HEK293 (cell line): ENCODE data around the gene MYBPH.

Experiments
- ZBTB1 ChIP-seq: fragments of 450-650 bp; formaldehyde crosslinking; IDR thresholded peaks from 2 replicates; pipeline ENCODE4 v1.5.1; 2016; ENCODE audit warnings: missing biosample characterization, missing genetic modification characterization
- ZNF138 ChIP-seq: fragments of 450-650 bp; formaldehyde crosslinking; IDR thresholded peaks from 2 replicates; pipeline ENCODE4 v1.5.1; 2016; ENCODE audit warnings: missing biosample characterization, missing genetic modification characterization, borderline replicate concordance
- ZNF350 ChIP-seq: fragments of 450-650 bp; formaldehyde crosslinking; IDR thresholded peaks from 2 replicates; pipeline ENCODE4 v1.5.0; 2017; ENCODE audit warnings: missing biosample characterization, mild to moderate bottlenecking, missing genetic modification characterization
- TF ChIP-seq, protein P1 (sequence below): fragments of 450-650 bp; formaldehyde crosslinking; IDR thresholded peaks from 2 replicates; pipeline ENCODE4 v1.5.1; 2016; ENCODE audit warnings: missing biosample characterization, missing genetic modification characterization
- TF ChIP-seq, protein P2 (sequence below): fragments of 450-650 bp; formaldehyde crosslinking; IDR thresholded peaks from 2 replicates; pipeline ENCODE4 v1.5.1; 2016; ENCODE audit warnings: missing biosample characterization, missing genetic modification characterization
- TF ChIP-seq, protein P3 (sequence below): fragments of 450-650 bp; formaldehyde crosslinking; IDR thresholded peaks from 2 replicates; pipeline ENCODE4 v1.5.1; 2016; ENCODE audit warnings: missing biosample characterization, missing genetic modification characterization
- TF ChIP-seq, protein P4 (sequence below): fragments of 450-650 bp; formaldehyde crosslinking; IDR thresholded peaks from 2 replicates; pipeline ENCODE4 v1.5.1; 2016; ENCODE audit warnings: missing biosample characterization, missing genetic modification characterization
- TF ChIP-seq, protein P5 (sequence below): fragments of 450-650 bp; formaldehyde crosslinking; IDR thresholded peaks from 2 replicates; pipeline ENCODE4 v1.5.1; 2016; ENCODE audit warnings: missing biosample characterization, missing genetic modification characterization, low read depth
- TF ChIP-seq, protein P6 (sequence below): fragments of 450-650 bp; formaldehyde crosslinking; IDR thresholded peaks from 2 replicates; pipeline ENCODE4 v1.5.1; 2016; ENCODE audit warnings: missing biosample characterization, missing genetic modification characterization

DNA sequence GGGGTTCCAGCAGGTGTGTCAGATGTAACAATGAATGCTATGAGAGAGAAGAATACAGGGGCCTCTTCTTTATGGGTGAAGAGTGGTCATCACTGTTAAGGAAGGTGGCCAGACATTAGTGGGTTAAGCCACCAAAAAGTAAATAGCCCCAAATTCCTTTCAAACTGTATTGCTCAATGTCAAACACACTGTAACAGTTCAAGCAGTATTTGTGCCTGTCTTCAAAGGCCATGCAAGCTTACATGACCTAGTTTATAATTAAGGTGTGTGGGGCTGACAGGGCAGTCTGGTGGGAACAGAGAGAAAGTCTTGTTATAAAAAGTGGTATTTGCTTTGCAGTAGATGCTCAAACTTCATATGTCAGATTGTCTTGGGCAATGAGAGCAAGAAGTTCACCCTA lies 35.4 kb upstream of the MYBPH start:
- TF ChIP-seq, protein P1, sequence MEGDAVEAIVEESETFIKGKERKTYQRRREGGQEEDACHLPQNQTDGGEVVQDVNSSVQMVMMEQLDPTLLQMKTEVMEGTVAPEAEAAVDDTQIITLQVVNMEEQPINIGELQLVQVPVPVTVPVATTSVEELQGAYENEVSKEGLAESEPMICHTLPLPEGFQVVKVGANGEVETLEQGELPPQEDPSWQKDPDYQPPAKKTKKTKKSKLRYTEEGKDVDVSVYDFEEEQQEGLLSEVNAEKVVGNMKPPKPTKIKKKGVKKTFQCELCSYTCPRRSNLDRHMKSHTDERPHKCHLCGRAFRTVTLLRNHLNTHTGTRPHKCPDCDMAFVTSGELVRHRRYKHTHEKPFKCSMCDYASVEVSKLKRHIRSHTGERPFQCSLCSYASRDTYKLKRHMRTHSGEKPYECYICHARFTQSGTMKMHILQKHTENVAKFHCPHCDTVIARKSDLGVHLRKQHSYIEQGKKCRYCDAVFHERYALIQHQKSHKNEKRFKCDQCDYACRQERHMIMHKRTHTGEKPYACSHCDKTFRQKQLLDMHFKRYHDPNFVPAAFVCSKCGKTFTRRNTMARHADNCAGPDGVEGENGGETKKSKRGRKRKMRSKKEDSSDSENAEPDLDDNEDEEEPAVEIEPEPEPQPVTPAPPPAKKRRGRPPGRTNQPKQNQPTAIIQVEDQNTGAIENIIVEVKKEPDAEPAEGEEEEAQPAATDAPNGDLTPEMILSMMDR, result no peak
- no peak for TF ChIP-seq ZNF138 (tag by site-specific recombination)
- TF ChIP-seq, protein P2, sequence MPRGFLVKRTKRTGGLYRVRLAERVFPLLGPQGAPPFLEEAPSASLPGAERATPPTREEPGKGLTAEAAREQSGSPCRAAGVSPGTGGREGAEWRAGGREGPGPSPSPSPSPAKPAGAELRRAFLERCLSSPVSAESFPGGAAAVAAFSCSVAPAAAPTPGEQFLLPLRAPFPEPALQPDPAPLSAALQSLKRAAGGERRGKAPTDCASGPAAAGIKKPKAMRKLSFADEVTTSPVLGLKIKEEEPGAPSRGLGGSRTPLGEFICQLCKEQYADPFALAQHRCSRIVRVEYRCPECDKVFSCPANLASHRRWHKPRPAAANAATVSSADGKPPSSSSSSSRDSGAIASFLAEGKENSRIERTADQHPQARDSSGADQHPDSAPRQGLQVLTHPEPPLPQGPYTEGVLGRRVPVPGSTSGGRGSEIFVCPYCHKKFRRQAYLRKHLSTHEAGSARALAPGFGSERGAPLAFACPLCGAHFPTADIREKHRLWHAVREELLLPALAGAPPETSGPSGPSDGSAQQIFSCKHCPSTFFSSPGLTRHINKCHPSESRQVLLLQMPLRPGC (tag by site-specific recombination), result no peak
- TF ChIP-seq, protein P3, sequence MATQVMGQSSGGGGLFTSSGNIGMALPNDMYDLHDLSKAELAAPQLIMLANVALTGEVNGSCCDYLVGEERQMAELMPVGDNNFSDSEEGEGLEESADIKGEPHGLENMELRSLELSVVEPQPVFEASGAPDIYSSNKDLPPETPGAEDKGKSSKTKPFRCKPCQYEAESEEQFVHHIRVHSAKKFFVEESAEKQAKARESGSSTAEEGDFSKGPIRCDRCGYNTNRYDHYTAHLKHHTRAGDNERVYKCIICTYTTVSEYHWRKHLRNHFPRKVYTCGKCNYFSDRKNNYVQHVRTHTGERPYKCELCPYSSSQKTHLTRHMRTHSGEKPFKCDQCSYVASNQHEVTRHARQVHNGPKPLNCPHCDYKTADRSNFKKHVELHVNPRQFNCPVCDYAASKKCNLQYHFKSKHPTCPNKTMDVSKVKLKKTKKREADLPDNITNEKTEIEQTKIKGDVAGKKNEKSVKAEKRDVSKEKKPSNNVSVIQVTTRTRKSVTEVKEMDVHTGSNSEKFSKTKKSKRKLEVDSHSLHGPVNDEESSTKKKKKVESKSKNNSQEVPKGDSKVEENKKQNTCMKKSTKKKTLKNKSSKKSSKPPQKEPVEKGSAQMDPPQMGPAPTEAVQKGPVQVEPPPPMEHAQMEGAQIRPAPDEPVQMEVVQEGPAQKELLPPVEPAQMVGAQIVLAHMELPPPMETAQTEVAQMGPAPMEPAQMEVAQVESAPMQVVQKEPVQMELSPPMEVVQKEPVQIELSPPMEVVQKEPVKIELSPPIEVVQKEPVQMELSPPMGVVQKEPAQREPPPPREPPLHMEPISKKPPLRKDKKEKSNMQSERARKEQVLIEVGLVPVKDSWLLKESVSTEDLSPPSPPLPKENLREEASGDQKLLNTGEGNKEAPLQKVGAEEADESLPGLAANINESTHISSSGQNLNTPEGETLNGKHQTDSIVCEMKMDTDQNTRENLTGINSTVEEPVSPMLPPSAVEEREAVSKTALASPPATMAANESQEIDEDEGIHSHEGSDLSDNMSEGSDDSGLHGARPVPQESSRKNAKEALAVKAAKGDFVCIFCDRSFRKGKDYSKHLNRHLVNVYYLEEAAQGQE (tag by site-specific recombination), result no peak
- TF ChIP-seq, protein P4, sequence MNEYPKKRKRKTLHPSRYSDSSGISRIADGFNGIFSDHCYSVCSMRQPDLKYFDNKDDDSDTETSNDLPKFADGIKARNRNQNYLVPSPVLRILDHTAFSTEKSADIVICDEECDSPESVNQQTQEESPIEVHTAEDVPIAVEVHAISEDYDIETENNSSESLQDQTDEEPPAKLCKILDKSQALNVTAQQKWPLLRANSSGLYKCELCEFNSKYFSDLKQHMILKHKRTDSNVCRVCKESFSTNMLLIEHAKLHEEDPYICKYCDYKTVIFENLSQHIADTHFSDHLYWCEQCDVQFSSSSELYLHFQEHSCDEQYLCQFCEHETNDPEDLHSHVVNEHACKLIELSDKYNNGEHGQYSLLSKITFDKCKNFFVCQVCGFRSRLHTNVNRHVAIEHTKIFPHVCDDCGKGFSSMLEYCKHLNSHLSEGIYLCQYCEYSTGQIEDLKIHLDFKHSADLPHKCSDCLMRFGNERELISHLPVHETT, result no peak
- no peak for TF ChIP-seq ZBTB1 (tag by site-specific recombination)
- TF ChIP-seq, protein P5, sequence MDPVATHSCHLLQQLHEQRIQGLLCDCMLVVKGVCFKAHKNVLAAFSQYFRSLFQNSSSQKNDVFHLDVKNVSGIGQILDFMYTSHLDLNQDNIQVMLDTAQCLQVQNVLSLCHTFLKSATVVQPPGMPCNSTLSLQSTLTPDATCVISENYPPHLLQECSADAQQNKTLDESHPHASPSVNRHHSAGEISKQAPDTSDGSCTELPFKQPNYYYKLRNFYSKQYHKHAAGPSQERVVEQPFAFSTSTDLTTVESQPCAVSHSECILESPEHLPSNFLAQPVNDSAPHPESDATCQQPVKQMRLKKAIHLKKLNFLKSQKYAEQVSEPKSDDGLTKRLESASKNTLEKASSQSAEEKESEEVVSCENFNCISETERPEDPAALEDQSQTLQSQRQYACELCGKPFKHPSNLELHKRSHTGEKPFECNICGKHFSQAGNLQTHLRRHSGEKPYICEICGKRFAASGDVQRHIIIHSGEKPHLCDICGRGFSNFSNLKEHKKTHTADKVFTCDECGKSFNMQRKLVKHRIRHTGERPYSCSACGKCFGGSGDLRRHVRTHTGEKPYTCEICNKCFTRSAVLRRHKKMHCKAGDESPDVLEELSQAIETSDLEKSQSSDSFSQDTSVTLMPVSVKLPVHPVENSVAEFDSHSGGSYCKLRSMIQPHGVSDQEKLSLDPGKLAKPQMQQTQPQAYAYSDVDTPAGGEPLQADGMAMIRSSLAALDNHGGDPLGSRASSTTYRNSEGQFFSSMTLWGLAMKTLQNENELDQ (tag by site-specific recombination), result no peak
- TF ChIP-seq, protein P6, sequence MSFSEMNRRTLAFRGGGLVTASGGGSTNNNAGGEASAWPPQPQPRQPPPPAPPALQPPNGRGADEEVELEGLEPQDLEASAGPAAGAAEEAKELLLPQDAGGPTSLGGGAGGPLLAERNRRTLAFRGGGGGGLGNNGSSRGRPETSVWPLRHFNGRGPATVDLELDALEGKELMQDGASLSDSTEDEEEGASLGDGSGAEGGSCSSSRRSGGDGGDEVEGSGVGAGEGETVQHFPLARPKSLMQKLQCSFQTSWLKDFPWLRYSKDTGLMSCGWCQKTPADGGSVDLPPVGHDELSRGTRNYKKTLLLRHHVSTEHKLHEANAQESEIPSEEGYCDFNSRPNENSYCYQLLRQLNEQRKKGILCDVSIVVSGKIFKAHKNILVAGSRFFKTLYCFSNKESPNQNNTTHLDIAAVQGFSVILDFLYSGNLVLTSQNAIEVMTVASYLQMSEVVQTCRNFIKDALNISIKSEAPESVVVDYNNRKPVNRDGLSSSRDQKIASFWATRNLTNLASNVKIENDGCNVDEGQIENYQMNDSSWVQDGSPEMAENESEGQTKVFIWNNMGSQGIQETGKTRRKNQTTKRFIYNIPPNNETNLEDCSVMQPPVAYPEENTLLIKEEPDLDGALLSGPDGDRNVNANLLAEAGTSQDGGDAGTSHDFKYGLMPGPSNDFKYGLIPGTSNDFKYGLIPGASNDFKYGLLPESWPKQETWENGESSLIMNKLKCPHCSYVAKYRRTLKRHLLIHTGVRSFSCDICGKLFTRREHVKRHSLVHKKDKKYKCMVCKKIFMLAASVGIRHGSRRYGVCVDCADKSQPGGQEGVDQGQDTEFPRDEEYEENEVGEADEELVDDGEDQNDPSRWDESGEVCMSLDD (tag by site-specific recombination), result no peak
- no peak for TF ChIP-seq ZNF350 (tag by site-specific recombination)
